ENCODE data around the gene CAMTA1.

Gene CAMTA1

GRCh38 chr1:7387053-7387927 lies 602.0 kb downstream of the CAMTA1 start:
- H3K36me3 Mint-ChIP-seq (ENCODE audit: low read depth) = no peaks in the 10 kb centered on the region
- H3K27me3 Mint-ChIP-seq = no peaks in the 10 kb centered on the region
- no peaks in the 10 kb centered on the region for H3K4me1 Mint-ChIP-seq (ENCODE audit: low read depth)
- no peak overlapping the region for H3K4me3 Mint-ChIP-seq
- H3K27ac Mint-ChIP-seq = no peak overlapping the region
- no peaks in the 10 kb centered on the region for H3K9me3 Mint-ChIP-seq
- intact Hi-C loops (cut with micrococcal nuclease) = no loop called here

GRCh38 chr1:7388141-7388487 lies 602.9 kb downstream of the CAMTA1 start:
- Mint-ChIP-seq H3K27me3 (no peaks in the 10 kb centered on the region), H3K9me3 (no peaks in the 10 kb centered on the region), H3K36me3 (ENCODE audit: low read depth) (no peaks in the 10 kb centered on the region), H3K27ac (no peak overlapping the region), H3K4me3 (no peak overlapping the region), H3K4me1 (ENCODE audit: low read depth) (no peaks in the 10 kb centered on the region)
- intact Hi-C loops (cut with micrococcal nuclease) = no loop called here

- no peak overlapping the region for H3K27ac Mint-ChIP-seq
- no peaks in the 10 kb centered on the region for H3K9me3 Mint-ChIP-seq
- no peaks in the 10 kb centered on the region for H3K4me1 Mint-ChIP-seq (ENCODE audit: low read depth)
- H3K36me3 Mint-ChIP-seq (ENCODE audit: low read depth) = no peaks in the 10 kb centered on the region
- no peak overlapping the region for H3K4me3 Mint-ChIP-seq
- no peaks in the 10 kb centered on the region for H3K27me3 Mint-ChIP-seq
- intact Hi-C loops (cut with micrococcal nuclease) = no loop called here
Measured at GRCh38 chr1:7388488-7389185, 603.4 kb downstream of the CAMTA1 start.

GRCh38 chr1:7389201-7389905 lies 604.1 kb downstream of the CAMTA1 start:
- H3K9me3 Mint-ChIP-seq = no peaks in the 10 kb centered on the region
- no peaks in the 10 kb centered on the region for H3K27me3 Mint-ChIP-seq
- no peaks in the 10 kb centered on the region for H3K4me1 Mint-ChIP-seq (ENCODE audit: low read depth)
- no peak overlapping the region for H3K4me3 Mint-ChIP-seq
- H3K27ac Mint-ChIP-seq = no peak overlapping the region
- H3K36me3 Mint-ChIP-seq (ENCODE audit: low read depth) = no peaks in the 10 kb centered on the region
- intact Hi-C loops (cut with micrococcal nuclease) = no loop called here

- Mint-ChIP-seq H3K27me3 (no peaks in the 10 kb centered on the region), H3K27ac (no peak overlapping the region), H3K9me3 (no peaks in the 10 kb centered on the region), H3K4me1 (ENCODE audit: low read depth) (no peaks in the 10 kb centered on the region), H3K36me3 (ENCODE audit: low read depth) (no peaks in the 10 kb centered on the region), H3K4me3 (no peak overlapping the region)
- intact Hi-C loops (cut with micrococcal nuclease) = no loop called here
Measured at GRCh38 chr1:7389906-7390603, 604.8 kb downstream of the CAMTA1 start.

- intact Hi-C loops (cut with micrococcal nuclease) = no loop called here
- Mint-ChIP-seq H3K4me1 (ENCODE audit: low read depth) (no peaks in the 10 kb centered on the region), H3K9me3 (peaks cover 5% of the 10 kb centered on the region), H3K27ac (no peak overlapping the region), H3K4me3 (no peak overlapping the region), H3K27me3 (no peaks in the 10 kb centered on the region), H3K36me3 (ENCODE audit: low read depth) (no peaks in the 10 kb centered on the region)
Measured at GRCh38 chr1:7390604-7391000, 605.3 kb downstream of the CAMTA1 start.

- Mint-ChIP-seq H3K4me1 (ENCODE audit: low read depth) (no peaks in the 10 kb centered on the region), H3K27me3 (peaks cover 3% of the 10 kb centered on the region), H3K9me3 (peaks cover 14% of the 10 kb centered on the region), H3K36me3 (ENCODE audit: low read depth) (no peaks in the 10 kb centered on the region), H3K27ac (no peak overlapping the region), H3K4me3 (no peak overlapping the region)
- intact Hi-C loops (cut with micrococcal nuclease) = no loop called here
Measured at GRCh38 chr1:7393136-7393535, 607.9 kb downstream of the CAMTA1 start.

- no peak overlapping the region for H3K4me3 Mint-ChIP-seq
- peaks cover 21% of the 10 kb centered on the region for H3K9me3 Mint-ChIP-seq
- H3K36me3 Mint-ChIP-seq (ENCODE audit: low read depth) = no peaks in the 10 kb centered on the region
- H3K27ac Mint-ChIP-seq = no peak overlapping the region
- no peaks in the 10 kb centered on the region for H3K4me1 Mint-ChIP-seq (ENCODE audit: low read depth)
- intact Hi-C loops (cut with micrococcal nuclease) = no loop called here
- H3K27me3 Mint-ChIP-seq = peaks cover 9% of the 10 kb centered on the region
Measured at GRCh38 chr1:7395251-7395650, 610.0 kb downstream of the CAMTA1 start.

- Mint-ChIP-seq H3K4me1 (ENCODE audit: low read depth) (no peaks in the 10 kb centered on the region), H3K9me3 (peaks cover 21% of the 10 kb centered on the region), H3K27ac (no peak overlapping the region), H3K27me3 (peaks cover 11% of the 10 kb centered on the region), H3K4me3 (no peak overlapping the region), H3K36me3 (ENCODE audit: low read depth) (no peaks in the 10 kb centered on the region)
- intact Hi-C loops (cut with micrococcal nuclease) = no loop called here
Measured at GRCh38 chr1:7398982-7399381, 613.7 kb downstream of the CAMTA1 start.

GRCh38 chr1:7399514-7400125 lies 614.4 kb downstream of the CAMTA1 start:
- H3K27me3 Mint-ChIP-seq = peaks cover 11% of the 10 kb centered on the region
- no peaks in the 10 kb centered on the region for H3K4me1 Mint-ChIP-seq (ENCODE audit: low read depth)
- H3K4me3 Mint-ChIP-seq = no peak overlapping the region
- H3K9me3 Mint-ChIP-seq = peaks cover 21% of the 10 kb centered on the region
- H3K36me3 Mint-ChIP-seq (ENCODE audit: low read depth) = no peaks in the 10 kb centered on the region
- intact Hi-C loops (cut with micrococcal nuclease) = no loop called here
- H3K27ac Mint-ChIP-seq = no peak overlapping the region

- no peak overlapping the region for H3K27ac Mint-ChIP-seq
Measured at GRCh38 chr1:7400566-7400965, 615.3 kb downstream of the CAMTA1 start.

GRCh38 chr1:7401814-7402547 lies 616.7 kb downstream of the CAMTA1 start:
- Mint-ChIP-seq H3K36me3 (ENCODE audit: low read depth) (no peaks in the 10 kb centered on the region), H3K27me3 (peaks cover 11% of the 10 kb centered on the region)

More at GRCh38 chr1:7400566-7400965, 615.3 kb downstream of the CAMTA1 start:
- H3K36me3 Mint-ChIP-seq (ENCODE audit: low read depth) = no peaks in the 10 kb centered on the region
- intact Hi-C loops (cut with micrococcal nuclease) = no loop called here
- H3K4me1 Mint-ChIP-seq (ENCODE audit: low read depth) = no peaks in the 10 kb centered on the region
- no peak overlapping the region for H3K4me3 Mint-ChIP-seq
- H3K27me3 Mint-ChIP-seq = peaks cover 11% of the 10 kb centered on the region
- H3K9me3 Mint-ChIP-seq = peaks cover 17% of the 10 kb centered on the region

GRCh38 chr1:7402548-7402850 lies 617.2 kb downstream of the CAMTA1 start:
- Mint-ChIP-seq H3K36me3 (ENCODE audit: low read depth) (no peaks in the 10 kb centered on the region), H3K4me1 (ENCODE audit: low read depth) (no peaks in the 10 kb centered on the region), H3K27me3 (peaks cover 8% of the 10 kb centered on the region), H3K9me3 (peaks cover 7% of the 10 kb centered on the region), H3K4me3 (no peak overlapping the region), H3K27ac (no peak overlapping the region)
- intact Hi-C loops (cut with micrococcal nuclease) = no loop called here

More at GRCh38 chr1:7401814-7402547, 616.7 kb downstream of the CAMTA1 start:
- intact Hi-C loops (cut with micrococcal nuclease) = no loop called here
- Mint-ChIP-seq H3K27ac (no peak overlapping the region), H3K4me1 (ENCODE audit: low read depth) (no peaks in the 10 kb centered on the region), H3K9me3 (peaks cover 7% of the 10 kb centered on the region), H3K4me3 (no peak overlapping the region)

Measured in dendritic cell treated with granulocyte-macrophage colony-stimulating factor and Interleukin-4, amounts not matched to agents 40 ng/mL and 50 ng/mL, for 4 days (primary cell).